ENCODE data around the gene DFFB.
"Not testable (repeated sequence)": the region's sequence is repeated elsewhere in the genome, so short reads cannot be mapped to it uniquely, and the experiment has no call there.

DFFB gene

DNA sequence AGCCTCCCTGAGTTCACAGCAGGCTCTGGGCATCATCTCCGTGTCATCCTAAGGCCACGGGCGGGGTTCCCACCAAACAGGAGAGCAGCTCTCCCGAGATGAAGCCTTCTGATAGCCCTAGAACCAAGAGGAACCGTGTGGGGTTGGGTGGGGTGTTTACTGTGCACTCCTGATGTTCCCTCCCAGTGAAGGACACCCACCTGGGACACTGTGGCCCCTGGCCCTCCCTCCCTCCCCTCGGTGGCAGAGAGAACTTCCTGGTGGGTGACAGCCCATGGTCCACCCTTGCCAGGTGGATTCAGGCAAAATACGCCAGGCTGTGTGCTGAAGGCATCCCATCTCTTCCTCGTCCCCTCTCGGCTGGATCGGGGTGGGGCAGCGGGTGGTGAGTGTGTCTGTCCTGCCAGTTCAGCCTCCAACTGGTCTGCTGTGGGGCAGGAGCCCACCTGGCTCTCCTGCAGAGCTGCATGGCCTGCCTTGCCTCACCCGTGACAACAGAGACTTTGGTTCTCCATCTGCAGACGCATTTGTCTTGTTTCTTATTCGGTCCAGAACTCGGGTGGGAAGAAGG lies 58.4 kb downstream of the DFFB start:
- FAIRE-seq, result no peak

DNA sequence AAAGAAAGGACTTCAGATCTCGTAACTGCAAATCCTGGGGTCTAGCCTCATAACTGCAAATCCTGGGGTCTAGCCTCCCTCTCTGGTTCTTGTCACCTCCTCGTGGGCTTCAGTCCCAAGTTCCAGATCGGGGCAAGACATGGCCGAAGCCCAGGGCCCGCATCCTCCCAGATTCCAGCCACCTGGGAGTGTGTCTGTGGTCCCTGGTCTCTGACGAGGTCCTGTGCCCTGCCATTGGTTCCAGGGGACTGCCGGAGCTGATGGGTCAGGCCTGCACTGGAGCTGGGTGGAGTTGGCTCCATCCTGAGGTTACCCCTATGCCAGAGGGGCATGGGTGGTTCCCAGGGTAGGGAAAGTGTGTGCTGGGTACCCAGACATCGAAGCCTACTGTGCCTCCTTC lies 60.5 kb downstream of the DFFB start:
- TF ChIP-seq POLR2A (IDR thresholded peaks at IDR 0.05; ENCODE audit: low read depth, low read length) (no peak), TAF1 (IDR thresholded peaks at IDR 0.05; ENCODE audit: borderline replicate concordance, low read depth, low read length) (no peak)
- FAIRE-seq, result no peak
- DNase-seq (ENCODE audit: insufficient read length), result no peak

More for the DNA sequence above, 58.4 kb downstream of the DFFB start:
- DNase-seq (ENCODE audit: insufficient read length), result no peak
- TF ChIP-seq TAF1 (IDR thresholded peaks at IDR 0.05; ENCODE audit: borderline replicate concordance, low read depth, low read length) (no peak), POLR2AphosphoS5 (IDR thresholded peaks at IDR 0.05; ENCODE audit: low read depth, low read length) (no peak), POLR2A (IDR thresholded peaks at IDR 0.05; ENCODE audit: low read depth, low read length) (no peak)

DNA sequence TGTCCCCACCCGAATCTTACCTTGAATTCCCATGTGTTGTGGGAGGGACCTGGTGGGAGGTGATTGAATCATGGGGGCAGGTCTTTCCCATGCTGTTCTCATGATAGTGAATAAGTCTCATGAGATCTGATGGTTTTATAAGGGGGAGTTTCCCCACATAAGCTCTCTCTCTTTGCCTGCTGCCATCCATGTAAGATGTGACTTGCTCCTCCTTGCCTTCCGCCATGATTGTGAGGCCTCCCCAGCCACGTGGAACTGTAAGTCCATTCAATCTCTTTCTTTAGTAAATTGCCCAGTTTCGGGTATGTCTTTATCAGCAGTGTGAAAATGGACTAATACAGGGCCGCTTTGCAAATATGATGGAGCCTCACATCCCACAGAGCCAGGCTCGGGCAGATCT lies 61.1 kb downstream of the DFFB start:
- not testable (repeated sequence) for DNase-seq (ENCODE audit: insufficient read length); FAIRE-seq

DNA sequence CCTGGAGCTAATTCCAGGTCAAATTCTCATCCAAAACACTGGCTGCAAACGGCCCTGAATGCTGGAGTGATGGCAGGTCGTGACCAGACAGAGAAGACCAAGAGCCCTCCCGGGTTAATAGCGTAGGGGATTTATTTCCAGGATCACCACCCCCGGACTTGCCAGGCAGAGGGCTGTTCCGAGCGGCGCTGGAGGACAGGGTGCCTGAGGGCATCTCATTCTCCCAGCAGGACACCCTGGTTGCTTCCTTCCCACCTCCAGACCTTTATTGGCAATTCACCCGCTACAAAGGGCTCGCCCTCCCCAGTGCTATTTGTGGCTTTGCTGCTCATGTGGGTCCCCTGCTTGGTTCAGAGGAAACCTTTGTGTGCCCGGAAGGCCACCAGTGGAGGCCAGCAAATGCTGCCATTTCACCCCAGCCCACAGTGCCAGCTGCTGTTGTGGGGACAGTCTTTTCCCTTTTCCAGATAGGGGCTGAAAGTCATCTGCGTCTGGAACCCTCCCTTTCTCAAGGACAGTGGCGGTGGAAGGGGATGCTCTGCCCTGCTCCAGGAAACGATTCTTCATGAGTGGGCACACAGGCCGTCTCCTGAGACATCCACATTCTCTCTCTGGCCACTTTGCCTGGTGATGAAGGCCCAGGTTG lies 61.8 kb downstream of the DFFB start:
- TF ChIP-seq TAF1 (IDR thresholded peaks at IDR 0.05; ENCODE audit: borderline replicate concordance, low read depth, low read length) (no peak), POLR2AphosphoS5 (IDR thresholded peaks at IDR 0.05; ENCODE audit: low read depth, low read length) (no peak), POLR2A (IDR thresholded peaks at IDR 0.05; ENCODE audit: low read depth, low read length) (no peak)
- DNase-seq (ENCODE audit: insufficient read length), result no peak
- FAIRE-seq, result no peak

DNA sequence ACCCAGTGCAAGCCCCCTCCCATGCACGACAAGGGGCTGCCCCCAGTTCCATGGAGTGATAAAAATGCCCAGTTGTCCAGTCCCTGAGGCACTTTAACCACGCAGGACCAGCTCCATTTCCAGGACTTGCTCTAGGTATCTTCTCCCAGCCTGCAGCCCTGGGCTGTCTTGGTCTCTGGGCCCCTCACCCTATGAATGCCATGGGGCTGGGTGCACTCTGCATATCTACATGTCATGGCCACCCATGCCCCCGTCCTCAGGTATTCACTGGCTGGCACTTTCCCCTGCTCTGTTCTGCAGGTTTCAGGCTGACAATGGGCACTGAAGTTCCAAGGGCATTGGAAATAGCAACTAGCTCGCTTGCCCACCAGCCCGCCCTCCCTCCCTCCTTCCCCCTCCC lies 62.4 kb downstream of the DFFB start:
- FAIRE-seq (no peak), DNase-seq (ENCODE audit: insufficient read length) (no peak)
- TF ChIP-seq TAF1 (IDR thresholded peaks at IDR 0.05; ENCODE audit: borderline replicate concordance, low read depth, low read length) (no peak), POLR2A (IDR thresholded peaks at IDR 0.05; ENCODE audit: low read depth, low read length) (no peak), POLR2AphosphoS5 (IDR thresholded peaks at IDR 0.05; ENCODE audit: low read depth, low read length) (no peak)

DNA sequence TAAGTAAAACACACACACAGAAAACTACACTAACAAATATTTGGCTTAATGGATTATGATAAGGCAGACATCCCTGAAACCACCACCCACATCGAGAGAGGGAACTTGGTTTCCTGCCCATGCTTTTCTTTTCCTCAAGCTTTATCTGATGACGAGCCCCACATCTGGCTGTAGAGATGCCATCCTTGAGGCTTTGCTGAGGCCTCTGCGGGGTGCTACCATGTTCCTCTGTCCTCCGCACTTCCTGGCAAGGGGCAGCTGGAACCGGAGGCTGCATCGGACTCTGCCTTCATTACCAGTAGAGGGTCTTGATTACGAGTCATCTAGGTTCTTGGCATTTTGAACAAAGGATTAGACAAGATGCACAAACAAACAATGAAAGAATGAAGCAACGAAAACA lies 64.5 kb downstream of the DFFB start:
- TF ChIP-seq POLR2AphosphoS5 (IDR thresholded peaks at IDR 0.05; ENCODE audit: low read depth, low read length), result no peak
- no peak for TF ChIP-seq POLR2A (IDR thresholded peaks at IDR 0.05; ENCODE audit: low read depth, low read length)
- no peak for TF ChIP-seq TAF1 (IDR thresholded peaks at IDR 0.05; ENCODE audit: borderline replicate concordance, low read depth, low read length)
- FAIRE-seq (no peak), DNase-seq (ENCODE audit: insufficient read length) (no peak)

DNA sequence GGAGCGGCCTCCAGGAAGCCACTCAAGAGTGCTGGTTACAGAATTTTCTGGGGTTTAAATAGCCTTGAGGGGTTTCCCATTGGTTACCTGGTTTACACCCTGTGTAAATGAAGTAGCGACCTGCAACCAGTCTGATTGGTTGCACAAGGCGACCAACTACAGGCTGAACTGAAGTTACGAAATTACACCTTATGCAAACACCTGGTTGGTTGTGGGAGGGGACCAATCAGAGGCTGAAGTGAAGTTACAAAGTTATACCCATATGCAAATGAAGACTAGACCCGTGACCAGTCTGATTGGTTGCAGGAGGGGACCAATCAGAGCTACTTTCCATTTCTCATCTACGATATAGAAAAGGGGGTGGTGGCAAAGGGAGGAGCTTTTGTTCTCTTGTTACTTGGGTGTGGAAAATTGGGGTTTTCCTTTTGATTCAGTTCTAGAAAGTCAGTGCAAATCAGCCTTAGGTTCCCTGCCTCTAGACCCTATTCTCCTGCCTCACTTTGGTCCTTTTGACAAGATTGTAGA lies 65.0 kb downstream of the DFFB start:
- DNase-seq (ENCODE audit: insufficient read length) (no peak), FAIRE-seq (no peak)
- TF ChIP-seq POLR2AphosphoS5 (IDR thresholded peaks at IDR 0.05; ENCODE audit: low read depth, low read length) (no peak), TAF1 (IDR thresholded peaks at IDR 0.05; ENCODE audit: borderline replicate concordance, low read depth, low read length) (no peak)

DNA sequence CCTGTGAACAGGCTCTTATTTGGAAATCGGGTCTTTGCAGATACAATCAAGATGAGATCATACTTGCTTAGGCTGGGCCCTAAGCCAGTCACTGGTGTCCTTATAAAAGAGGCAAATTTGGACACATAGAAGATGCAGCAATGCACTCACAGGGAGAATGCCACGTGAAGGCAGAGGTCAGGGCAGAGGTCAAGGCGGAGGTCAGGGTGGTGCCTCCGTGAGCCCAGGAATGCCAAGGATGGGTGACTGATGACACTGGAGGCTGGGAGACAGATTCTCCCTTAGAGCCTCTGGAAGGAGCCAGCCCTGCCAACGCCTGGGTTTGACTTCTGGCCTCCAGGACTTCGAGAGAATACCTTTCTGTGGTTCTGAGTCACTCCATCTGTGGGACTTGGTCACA lies 65.6 kb downstream of the DFFB start:
- DNase-seq (ENCODE audit: insufficient read length) (no peak), FAIRE-seq (no peak)
- TF ChIP-seq POLR2A (IDR thresholded peaks at IDR 0.05; ENCODE audit: low read depth, low read length), result no peak
- no peak for TF ChIP-seq TAF1 (IDR thresholded peaks at IDR 0.05; ENCODE audit: borderline replicate concordance, low read depth, low read length)
- no peak for TF ChIP-seq POLR2AphosphoS5 (IDR thresholded peaks at IDR 0.05; ENCODE audit: low read depth, low read length)

DNA sequence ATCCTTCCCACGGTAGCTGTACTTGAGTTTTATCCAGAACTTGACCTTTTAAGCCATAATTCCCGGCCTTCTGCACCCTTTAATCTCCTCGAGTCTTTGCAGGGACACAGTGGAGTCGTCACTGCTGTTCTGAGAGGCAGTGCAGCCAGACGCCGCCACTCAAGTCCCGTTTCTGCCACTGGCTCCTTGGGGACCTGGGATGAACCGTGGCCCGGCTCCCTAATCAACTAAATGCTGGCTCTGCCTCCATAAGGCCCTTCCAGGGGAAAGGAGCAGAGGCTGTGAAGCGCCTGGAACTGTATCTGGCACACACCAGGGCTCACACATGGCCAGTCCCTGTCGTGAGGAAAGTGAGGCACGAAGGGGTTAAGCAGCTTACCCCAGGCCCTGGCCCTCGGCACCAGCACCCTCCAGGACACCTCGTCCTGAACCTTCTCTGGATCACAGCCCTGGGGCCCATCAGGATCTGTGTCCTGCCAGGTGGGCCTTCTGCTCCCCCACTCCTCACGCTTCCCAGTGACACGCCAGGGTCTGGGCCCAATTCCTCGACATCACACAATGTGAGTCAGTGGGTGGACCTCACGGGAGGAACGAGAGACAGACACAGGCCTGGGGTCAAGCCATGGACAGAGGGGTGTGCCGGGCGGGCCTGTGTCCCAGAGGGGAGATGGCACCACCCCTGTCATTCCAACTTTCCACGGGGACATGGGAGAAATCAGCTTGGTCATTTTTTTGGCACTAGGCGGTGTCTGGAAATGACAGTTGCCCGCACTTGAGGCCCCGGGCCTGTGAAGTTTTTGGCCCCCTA lies 66.3 kb downstream of the DFFB start:
- no peak for DNase-seq (ENCODE audit: insufficient read length)

DNA sequence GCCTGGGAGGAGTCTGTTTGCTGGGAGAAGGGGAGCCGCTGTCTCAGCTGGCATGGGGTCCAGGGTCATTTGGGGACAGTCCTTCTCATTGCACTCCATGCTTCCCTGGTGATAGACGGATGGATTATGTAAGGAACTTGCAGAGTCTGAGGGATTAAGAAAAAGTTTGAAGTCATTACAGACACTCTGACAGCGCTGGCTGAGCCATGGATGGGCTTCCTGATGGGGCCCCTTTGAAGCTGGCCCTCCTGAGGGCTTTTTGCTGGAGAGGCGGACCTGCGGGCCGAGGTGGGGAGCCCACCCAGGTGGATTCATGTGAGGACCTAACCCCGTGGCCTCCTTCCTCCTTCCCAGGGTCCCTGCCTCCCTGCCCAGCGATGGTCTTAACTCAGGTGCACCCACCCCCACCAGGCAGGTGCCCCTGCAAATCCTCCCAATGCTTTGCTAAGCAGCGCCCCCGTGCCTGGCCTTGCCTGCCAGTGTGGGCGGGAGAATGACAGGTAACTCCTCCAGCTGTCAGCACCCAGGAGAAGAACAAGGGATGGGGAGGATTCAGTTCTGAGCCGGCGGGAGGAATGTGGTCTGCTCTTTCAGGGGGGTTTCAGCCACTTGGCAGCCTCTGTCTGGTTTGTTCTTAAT lies 67.0 kb downstream of the DFFB start:
- DNase-seq (ENCODE audit: insufficient read length) (no peak), FAIRE-seq (no peak)
- TF ChIP-seq TAF1 (IDR thresholded peaks at IDR 0.05; ENCODE audit: borderline replicate concordance, low read depth, low read length), result no peak
- no peak for TF ChIP-seq POLR2A (IDR thresholded peaks at IDR 0.05; ENCODE audit: low read depth, low read length)
- no peak for TF ChIP-seq POLR2AphosphoS5 (IDR thresholded peaks at IDR 0.05; ENCODE audit: low read depth, low read length)

More for the DNA sequence above, 66.3 kb downstream of the DFFB start:
- no peak for TF ChIP-seq POLR2AphosphoS5 (IDR thresholded peaks at IDR 0.05; ENCODE audit: low read depth, low read length)
- TF ChIP-seq POLR2A (IDR thresholded peaks at IDR 0.05; ENCODE audit: low read depth, low read length), result no peak
- TF ChIP-seq TAF1 (IDR thresholded peaks at IDR 0.05; ENCODE audit: borderline replicate concordance, low read depth, low read length), result no peak
- no peak for FAIRE-seq

DNA sequence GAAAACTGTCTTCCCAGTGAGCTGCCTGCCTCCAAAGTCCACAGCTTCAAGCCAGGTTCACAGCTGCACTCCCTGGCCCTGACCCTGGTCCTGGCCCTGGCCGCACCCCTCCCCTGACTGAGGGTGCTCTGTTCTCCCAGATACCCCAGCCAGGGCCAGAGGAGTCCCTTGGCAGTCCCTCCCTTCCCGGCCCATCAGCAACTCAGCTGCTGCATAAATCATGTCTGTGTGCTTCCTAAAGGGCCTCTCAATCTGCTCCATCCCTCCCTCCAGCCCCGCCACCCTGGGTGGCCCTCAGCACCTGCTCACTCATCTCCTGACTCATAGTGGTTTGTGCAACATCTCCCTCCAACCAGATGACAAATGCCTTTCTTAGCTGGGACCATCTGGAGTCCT lies 67.5 kb downstream of the DFFB start:
- FAIRE-seq, result no peak
- DNase-seq (ENCODE audit: insufficient read length), result no peak
- TF ChIP-seq POLR2AphosphoS5 (IDR thresholded peaks at IDR 0.05; ENCODE audit: low read depth, low read length) (no peak), TAF1 (IDR thresholded peaks at IDR 0.05; ENCODE audit: borderline replicate concordance, low read depth, low read length) (no peak), POLR2A (IDR thresholded peaks at IDR 0.05; ENCODE audit: low read depth, low read length) (no peak)
